ENCODE measurements around the gene PPDPF.

Gene PPDPF

GRCh38 chr20:63520504-63520933, at the start of gene PPDPF:
Gene PPDPF, plus strand, starts transcription at chr20:63520765. Its CDS starts 544 bp downstream, at chr20:63521309.
- peak; percentile 44 for DNase-seq

GRCh38 chr20:63471002-63471716, 49.4 kb upstream of the PPDPF start:
- DNase-seq, result no peak

GRCh38 chr20:63471717-63471980, 48.9 kb upstream of the PPDPF start:
- no peak for DNase-seq

- no peak for DNase-seq
Observed at GRCh38 chr20:63471981-63472831, 48.4 kb upstream of the PPDPF start, which contains the start of gene KCNQ2. Gene KCNQ2, minus strand, starts transcription at chr20:63472655. Its CDS starts 192 bp downstream, at chr20:63472463.

- DNase-seq, result no peak
Observed at GRCh38 chr20:63472862-63473390, 47.6 kb upstream of the PPDPF start.

- DNase-seq, result no peak
Observed at GRCh38 chr20:63473555-63474449, 46.8 kb upstream of the PPDPF start.

GRCh38 chr20:63475209-63475608, 45.4 kb upstream of the PPDPF start:
- DNase-seq, result no peak

GRCh38 chr20:63477061-63477616, 43.4 kb upstream of the PPDPF start:
- no peak for DNase-seq

GRCh38 chr20:63477944-63478343, 42.6 kb upstream of the PPDPF start:
- DNase-seq, result no peak

GRCh38 chr20:63478346-63479302, 41.9 kb upstream of the PPDPF start:
- no peak for DNase-seq

GRCh38 chr20:63479695-63480419, 40.7 kb upstream of the PPDPF start:
- peak; percentile 17 for DNase-seq

GRCh38 chr20:63481503-63481902, 39.1 kb upstream of the PPDPF start:
- no peak for DNase-seq

- no peak for DNase-seq
Observed at GRCh38 chr20:63482021-63482587, 38.5 kb upstream of the PPDPF start.

GRCh38 chr20:63483834-63484233, 36.7 kb upstream of the PPDPF start:
- DNase-seq, result no peak

GRCh38 chr20:63484236-63484635, 36.3 kb upstream of the PPDPF start:
- no peak for DNase-seq

GRCh38 chr20:63484651-63485403, 35.7 kb upstream of the PPDPF start:
- no peak for DNase-seq

GRCh38 chr20:63486300-63486855, 34.2 kb upstream of the PPDPF start:
- no peak for DNase-seq

- DNase-seq, result no peak
Observed at GRCh38 chr20:63487116-63487764, 33.3 kb upstream of the PPDPF start.

- DNase-seq, result no peak
Observed at GRCh38 chr20:63487781-63488241, 32.8 kb upstream of the PPDPF start.
